Stimulated activated CD4-positive, alpha-beta T cell treated with anti-CD3 and anti-CD28 coated beads, Interleukin-1b, Interleukin-23, amount 100 ng/mL, for 24 hours (primary cell): Measurements from ENCODE around the gene SARM1.
"Not testable (repeated sequence)": the region's sequence is repeated elsewhere in the genome, so short reads cannot be mapped to it uniquely, and the experiment has no call there.

Experiments
- DNase-seq, 4 experiments: peaks; one replicate each; pipeline ENCODE4 v3.0.0-alpha.2; 2020; ENCODE audit warnings: low read depth in 4 of 4, low spot score in 1 of 4

The SARM1 gene

DNA sequence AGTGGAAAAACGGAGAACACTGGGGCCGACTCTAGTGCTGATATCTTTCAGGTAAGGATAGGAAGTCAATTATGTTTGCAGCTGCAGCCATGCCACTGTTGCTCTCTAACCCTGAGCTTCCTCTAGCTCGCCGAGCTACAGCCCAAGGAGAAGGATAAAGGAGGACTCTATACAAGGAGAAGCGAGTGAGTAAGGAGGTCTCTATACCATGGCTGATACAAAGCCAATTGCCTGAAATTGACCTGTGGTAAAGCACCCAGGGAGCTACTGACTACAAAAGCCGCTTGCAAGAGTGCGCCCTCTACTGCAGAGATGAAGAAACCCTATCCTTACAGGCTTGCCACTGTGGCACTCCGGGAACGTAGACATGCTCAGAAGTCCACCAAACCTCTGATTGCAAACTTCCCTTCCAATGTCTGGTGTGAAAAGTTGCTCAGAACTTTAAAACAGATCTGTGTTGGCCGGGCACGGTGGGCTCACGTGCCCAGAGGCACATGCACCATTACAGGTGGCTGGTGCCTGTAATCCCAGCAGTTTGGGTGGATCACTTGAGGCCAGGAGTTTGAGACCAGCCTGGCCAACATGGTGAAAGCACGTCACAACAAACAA lies 45.3 kb downstream of the SARM1 start:
- peak; percentile 13 to 30 (median 21) for DNase-seq

DNA sequence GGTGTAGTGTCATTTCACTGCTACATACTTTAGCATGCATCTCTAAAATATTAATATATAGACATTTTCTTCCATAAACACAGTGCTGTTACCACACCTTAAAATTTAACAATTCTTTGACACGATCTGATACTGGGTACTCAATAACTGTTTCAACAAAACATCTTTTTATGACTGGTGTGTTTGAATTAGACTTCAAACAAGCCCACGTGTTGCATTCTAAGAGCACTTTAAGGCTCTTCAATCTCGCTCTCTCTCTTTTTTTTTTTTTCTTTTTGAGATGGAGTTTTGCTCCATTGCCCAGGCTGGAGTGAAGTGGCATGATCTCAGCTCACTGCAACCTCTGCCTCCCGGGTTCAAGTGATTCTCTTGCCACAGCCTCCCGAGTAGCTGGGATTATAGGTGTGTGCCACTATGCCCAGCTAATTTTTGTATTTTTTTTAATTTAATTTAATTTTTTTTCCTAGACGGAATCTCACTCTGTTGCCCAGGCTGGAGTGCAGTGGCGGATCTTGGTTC lies 50.4 kb downstream of the SARM1 start:
- no peak for DNase-seq

DNA sequence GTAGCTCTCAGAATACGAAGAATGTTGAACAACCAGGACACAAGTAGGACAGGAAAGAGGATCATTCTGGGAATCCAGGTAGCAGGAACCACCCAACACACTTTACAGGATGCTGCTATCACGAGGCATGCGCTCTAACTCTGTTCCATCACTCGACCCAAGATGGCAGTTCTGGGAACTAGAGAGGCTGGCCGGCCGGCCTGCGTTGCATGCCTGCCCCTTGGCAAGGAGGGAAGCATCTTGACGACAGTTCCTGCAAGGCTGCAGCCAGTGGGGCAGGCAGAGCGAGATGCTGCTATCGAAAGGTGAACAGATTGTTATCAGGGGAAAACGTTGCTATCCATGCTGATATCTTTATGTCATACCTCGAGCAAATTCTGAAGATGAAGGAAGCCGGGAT lies 53.7 kb downstream of the SARM1 start:
- no peak for DNase-seq

DNA sequence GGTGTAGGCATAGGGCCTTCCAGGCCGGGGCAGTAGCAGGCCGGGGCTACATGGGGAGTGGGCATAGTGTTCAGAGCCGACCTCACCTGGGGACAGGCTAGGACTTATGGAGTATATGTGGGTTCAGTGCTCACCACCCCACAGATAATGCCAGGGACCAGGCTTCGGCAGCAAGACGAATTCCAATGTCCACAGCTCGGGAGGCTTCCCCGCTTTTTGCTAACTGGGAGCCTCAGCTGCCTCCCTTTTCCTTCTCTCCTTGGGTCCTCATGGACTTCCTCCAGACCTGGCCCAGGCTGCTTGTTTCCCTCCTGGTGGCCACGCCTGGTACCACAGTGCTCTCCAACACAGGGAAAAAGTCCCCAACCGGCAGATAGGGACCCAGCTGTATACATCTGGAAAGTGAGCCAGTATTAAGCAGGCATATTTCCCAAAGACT lies 54.6 kb downstream of the SARM1 start:
- no peak for DNase-seq

DNA sequence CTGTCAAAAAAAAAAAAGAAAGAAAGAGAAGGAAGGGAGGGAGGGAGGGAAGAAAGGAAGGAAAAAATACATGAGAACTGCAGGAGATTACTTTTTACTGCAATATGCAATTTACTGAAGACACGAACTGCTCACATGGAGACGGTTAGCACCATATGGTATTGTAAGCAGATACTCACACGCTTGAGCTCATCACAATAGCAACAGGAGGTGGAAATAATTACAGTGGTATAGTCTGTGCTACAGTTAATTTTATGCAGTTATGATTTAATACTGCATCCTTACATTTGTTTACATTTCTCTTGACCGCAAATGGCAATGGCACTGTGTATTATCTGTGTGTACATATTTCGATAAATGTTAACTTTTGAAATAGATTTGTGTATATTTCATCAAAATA lies 55.9 kb downstream of the SARM1 start:
- no peak for DNase-seq

DNA sequence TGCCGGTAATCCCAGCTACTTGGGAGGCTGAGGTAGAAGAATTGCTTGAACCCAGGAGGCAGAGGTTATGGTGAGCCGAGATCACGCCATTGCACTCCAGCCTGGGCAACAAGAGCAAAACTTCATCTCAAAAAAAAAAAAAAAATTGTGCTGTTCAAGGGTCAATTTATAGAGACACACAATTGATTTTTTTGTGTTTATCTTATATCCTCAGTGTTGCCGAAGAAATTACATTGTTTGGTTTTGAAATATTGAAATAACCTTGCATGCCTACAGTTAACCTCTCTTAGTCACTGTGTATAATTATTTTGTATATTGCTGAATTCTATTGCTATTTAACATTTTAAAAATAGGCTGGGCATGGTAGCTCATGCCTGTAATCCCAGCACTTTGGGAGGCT lies 56.5 kb downstream of the SARM1 start:
- DNase-seq: not testable (repeated sequence)

DNA sequence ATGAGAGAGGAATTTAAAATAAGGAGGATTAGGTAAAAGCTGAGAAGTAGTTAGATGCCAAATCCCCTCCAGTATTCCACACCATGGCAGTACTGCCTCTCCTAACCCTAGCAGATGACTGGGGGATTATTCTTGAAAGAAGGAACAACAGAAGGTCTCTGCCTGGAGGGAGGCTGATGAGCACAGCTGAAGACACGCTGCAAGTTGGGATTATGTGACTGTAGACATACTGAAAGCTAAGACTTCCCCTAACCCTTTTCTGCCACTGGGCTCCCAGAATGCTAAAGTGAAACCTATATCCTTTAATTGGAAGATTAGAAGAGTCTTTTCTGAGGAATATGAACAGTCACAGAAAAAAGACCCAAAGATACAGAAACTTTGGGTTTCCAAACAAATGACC lies 62.2 kb downstream of the SARM1 start:
- DNase-seq: no peak

DNA sequence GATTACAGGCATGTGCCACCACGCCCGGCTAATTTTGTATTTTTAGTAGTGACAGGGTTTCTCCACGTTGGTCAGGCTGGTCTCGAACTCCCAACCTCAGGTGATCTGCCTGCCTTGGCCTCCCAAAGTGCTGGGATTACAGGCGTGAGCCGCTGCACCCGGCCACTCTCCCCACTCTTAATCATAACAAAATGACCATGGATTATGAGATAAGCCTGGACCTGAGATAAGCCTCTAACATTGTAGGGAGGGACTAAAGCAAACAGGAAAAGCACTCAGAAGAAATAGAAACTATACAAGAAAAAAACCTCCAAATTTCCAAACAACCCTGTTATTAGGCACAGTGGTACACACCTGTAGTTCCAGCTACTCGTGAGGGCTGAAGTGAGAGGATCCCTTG lies 62.8 kb downstream of the SARM1 start:
- not testable (repeated sequence) for DNase-seq

DNA sequence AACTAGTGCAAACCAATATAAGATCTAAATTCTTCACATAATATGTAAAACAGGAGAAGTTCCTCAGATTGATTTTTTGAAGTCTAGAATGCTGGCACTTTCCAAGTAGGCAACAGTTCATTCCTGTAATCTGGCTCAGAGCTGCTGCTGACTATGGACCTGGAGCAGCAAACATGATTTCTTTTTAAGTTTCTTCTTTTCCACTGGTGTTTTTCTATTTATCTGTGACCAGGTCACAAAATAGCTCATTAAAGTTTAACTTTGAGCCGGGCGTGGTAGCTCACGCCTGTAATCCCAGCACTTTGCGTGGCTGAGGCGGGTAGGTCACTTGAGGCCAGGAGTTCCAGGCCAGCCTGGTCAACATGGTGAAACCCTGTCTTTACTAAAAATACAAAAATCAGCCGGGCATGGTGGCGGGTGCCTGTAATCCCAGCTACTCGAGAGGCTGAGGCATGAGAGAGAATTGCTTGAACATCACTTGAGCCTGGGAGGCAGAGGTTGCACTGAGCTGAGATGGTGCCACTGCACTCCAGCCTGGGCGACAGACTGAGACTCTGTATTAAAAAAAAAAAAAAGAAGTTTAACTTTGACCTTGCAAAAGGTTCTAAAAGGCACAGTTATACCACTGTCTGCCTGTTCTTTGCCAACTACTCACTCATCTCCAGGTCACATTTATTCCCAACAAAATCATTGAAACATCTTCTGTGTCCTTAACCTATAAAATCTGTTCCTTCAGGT lies 72.6 kb downstream of the SARM1 start:
- DNase-seq: no peak

DNA sequence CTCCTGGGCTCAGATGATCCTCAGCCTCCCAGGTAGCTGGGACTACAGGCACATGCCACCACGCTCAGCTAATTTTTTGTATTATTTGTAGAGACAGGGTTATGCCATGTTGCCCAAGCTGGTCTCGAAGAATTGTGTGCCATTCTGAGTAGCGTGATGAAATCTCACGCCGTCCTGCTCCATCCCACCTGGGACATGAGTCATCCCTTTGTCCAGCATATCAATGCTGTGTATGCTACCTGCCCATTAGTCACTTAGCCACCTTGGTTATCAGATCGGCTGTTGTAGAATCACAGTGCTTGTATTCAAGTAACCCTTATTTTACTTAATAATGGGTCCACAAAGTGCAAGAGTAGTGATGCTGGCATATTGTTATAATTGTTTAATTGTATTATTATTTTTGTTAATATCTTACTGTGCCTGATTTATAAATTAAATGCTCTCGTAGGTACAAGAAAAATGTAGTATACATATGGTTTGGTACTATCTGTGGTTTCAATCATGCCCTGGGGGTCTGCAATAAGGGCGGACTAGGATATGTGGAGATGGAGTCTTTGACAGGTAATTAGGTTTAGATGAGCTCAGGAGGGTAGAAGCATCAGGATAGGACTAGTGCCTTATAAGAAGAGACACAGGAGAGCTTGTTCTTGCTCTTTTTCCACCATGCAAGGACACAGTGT lies 75.4 kb downstream of the SARM1 start:
- DNase-seq: no peak

DNA sequence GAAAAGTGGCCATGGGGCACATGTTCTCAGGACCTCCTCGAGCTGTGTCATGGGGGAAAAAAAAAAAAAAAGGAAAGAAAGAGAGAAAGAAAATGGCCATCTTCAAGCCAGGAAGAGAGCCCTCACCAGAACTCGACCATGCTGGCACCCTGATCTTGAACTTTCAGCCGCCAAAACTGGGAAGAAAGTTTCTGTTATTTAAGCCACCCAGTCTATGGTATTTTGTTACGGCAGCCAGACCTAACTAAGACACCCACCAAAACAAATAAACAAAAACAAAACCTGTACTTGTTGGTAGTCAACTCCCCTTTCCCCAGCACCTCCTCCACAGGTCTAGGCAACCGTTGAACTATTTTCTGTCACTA lies 75.9 kb downstream of the SARM1 start:
- no peak for DNase-seq

DNA sequence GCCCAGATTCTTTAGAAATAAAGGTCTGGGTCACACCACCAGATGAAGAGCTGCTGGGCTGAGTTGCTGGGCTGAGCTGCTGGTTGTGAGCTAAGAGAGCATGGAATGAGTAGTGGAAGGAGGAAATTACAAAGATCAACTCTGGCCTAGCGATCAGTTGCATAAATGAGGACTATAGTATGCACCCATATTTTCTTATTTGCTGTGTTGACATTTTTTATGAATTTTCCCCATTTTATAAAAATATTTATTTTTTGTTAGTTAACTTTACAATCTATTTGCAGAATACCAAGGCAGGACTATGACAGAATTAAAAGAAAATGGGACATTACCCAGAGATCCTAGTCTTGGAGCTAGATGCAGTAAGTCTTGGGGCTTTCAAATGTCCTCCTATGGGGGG lies 78.4 kb downstream of the SARM1 start:
- DNase-seq: no peak
